HepG2 (cell line): ENCODE data around the gene RAC3. TPM values are rescaled to one million over a fixed set of nuclear protein-coding genes. Genes with fewer than 3 reads are reported as not detected.

Source experiments
- CBX5 ChIP-seq: sonication (generic); formaldehyde crosslinking; IDR thresholded peaks from 2 replicates; pipeline ENCODE4 v1.4.0; 2020; ENCODE audit warnings: missing genetic modification reagents, borderline replicate concordance
- GABPB1 ChIP-seq: IDR thresholded peaks from 2 replicates; pipeline ENCODE4 v1.6.1; 2016; ENCODE audit warnings: mild to moderate bottlenecking, missing genetic modification reagents, moderate library complexity, missing compliant biosample characterization
- HIVEP1 ChIP-seq: sonication (generic); formaldehyde crosslinking; IDR thresholded peaks from 2 replicates; pipeline ENCODE4 v1.4.0; 2020; ENCODE audit warnings: mild to moderate bottlenecking, missing genetic modification reagents
- IRX3 ChIP-seq: sonication (generic); formaldehyde crosslinking; IDR thresholded peaks from 2 replicates; pipeline ENCODE4 v1.8.1; 2023; ENCODE audit warnings: mild to moderate bottlenecking, low read depth, missing genetic modification reagents, borderline replicate concordance
- KLF6 ChIP-seq: IDR thresholded peaks from 2 replicates; pipeline ENCODE4 v1.8.0; 2016; ENCODE audit warnings: missing biosample characterization, missing genetic modification reagents
- MTA1 ChIP-seq: sonication (generic); formaldehyde crosslinking; IDR thresholded peaks from 2 replicates; pipeline ENCODE4 v1.4.0; 2020; ENCODE audit warnings: missing genetic modification reagents, mild to moderate bottlenecking, borderline replicate concordance
- MTF1 ChIP-seq: sonication (generic); formaldehyde crosslinking; IDR thresholded peaks from 2 replicates; pipeline ENCODE4 v1.5.0; 2020; ENCODE audit warnings: missing genetic modification reagents
- NR2F2 ChIP-seq: IDR thresholded peaks from 2 replicates; pipeline ENCODE4 v1.6.1; 2012; ENCODE audit warnings: low read depth, inconsistent platforms, borderline replicate concordance
- PHF8 ChIP-seq: sonication (generic); formaldehyde crosslinking; IDR thresholded peaks from 2 replicates; pipeline ENCODE4 v1.5.0; 2020; ENCODE audit warnings: missing genetic modification reagents
- RELA ChIP-seq: sonication (generic); formaldehyde crosslinking; IDR thresholded peaks from 2 replicates; pipeline ENCODE4 v1.4.0; 2020; ENCODE audit warnings: missing genetic modification reagents
- SALL1 ChIP-seq: sonication (generic); formaldehyde crosslinking; IDR thresholded peaks from 2 replicates; pipeline ENCODE4 v1.8.0; 2022; ENCODE audit warnings: mild to moderate bottlenecking, missing genetic modification reagents
- SMARCE1 ChIP-seq: fragments of 450-650 bp; IDR thresholded peaks from 2 replicates; pipeline ENCODE4 v1.6.1; 2017; ENCODE audit warnings: borderline replicate concordance
- SRSF9 ChIP-seq: fragments of 200-400 bp; formaldehyde crosslinking; IDR thresholded peaks from 2 replicates; pipeline ENCODE4 v1.6.1; 2018; ENCODE audit warnings: borderline replicate concordance, mild to moderate bottlenecking, low read depth, low read length; ENCODE audit not compliant: insufficient read depth, poor library complexity, severe bottlenecking
- TCF12 ChIP-seq, 2 experiments: fragments of 450-650 bp in 1 of 2; sonication (generic) in 1 of 2; formaldehyde crosslinking in 1 of 2; IDR thresholded peaks; 2 replicates each; pipeline versions ENCODE4 v1.6.1 to v1.8.0; 2017 to 2022; ENCODE audit warnings: antibody characterized with exemption in 1 of 2, mild to moderate bottlenecking in 1 of 2, missing genetic modification reagents in 1 of 2, moderate library complexity in 1 of 2
- ZFX ChIP-seq: sonication (generic); formaldehyde crosslinking; IDR thresholded peaks from 2 replicates; pipeline ENCODE4 v1.4.0; 2020; ENCODE audit warnings: mild to moderate bottlenecking, low read depth, missing genetic modification reagents, moderate library complexity
- ZNF124 ChIP-seq: sonication (generic); formaldehyde crosslinking; IDR thresholded peaks from 2 replicates; pipeline ENCODE4 v1.4.0; 2020; ENCODE audit warnings: missing genetic modification reagents
- polyA plus RNA-seq, 8 experiments: library from polyadenylated mRNA; depleted of rRNA in 3 of 8; stranded (reverse) in 7 of 8; unstranded in 1 of 8; fragments of >200 nt; fragmentation: Illumina TruSeq in 4 of 8; extraction: Trizol in 4 of 8; gene quantifications; 2 replicates each; pipeline versions ENCODE4 v1.2.1 to v1.2.3, GENCODE V29; 2011 to 2016; ENCODE audit warnings: low read depth in 4 of 8, missing spikeins in 1 of 8, mixed read lengths in 1 of 8; ENCODE audit not compliant: insufficient read depth in 1 of 8
- total RNA-seq, 5 experiments: library from RNA; depleted of rRNA; stranded (reverse); fragments of >200 nt; fragmentation: Illumina TruSeq; extraction: Trizol; gene quantifications; 2 replicates each; pipeline ENCODE4 v1.2.3, GENCODE V29; 2016; ENCODE audit warnings: low read depth in 1 of 5
- TF ChIP-seq, protein P1 (sequence below): sonication (generic); formaldehyde crosslinking; IDR thresholded peaks from 2 replicates; pipeline ENCODE4 v1.5.0; 2020; ENCODE audit warnings: missing genetic modification reagents
- TF ChIP-seq, protein P2 (sequence below): sonication (generic); formaldehyde crosslinking; IDR thresholded peaks from 2 replicates; pipeline ENCODE4 v1.5.0; 2020; ENCODE audit warnings: mild to moderate bottlenecking, missing genetic modification reagents
- TF ChIP-seq, protein P3 (sequence below): sonication (generic); formaldehyde crosslinking; IDR thresholded peaks from 2 replicates; pipeline ENCODE4 v1.4.0; 2020; ENCODE audit warnings: missing genetic modification reagents
- TF ChIP-seq, protein P4 (sequence below): sonication (generic); formaldehyde crosslinking; IDR thresholded peaks from 2 replicates; pipeline ENCODE4 v1.8.1; 2023; ENCODE audit warnings: mild to moderate bottlenecking, missing genetic modification reagents, borderline replicate concordance
- TF ChIP-seq, protein P5 (sequence below): sonication (generic); formaldehyde crosslinking; IDR thresholded peaks from 2 replicates; pipeline ENCODE4 v1.5.0; 2020; ENCODE audit warnings: missing genetic modification reagents
- TF ChIP-seq, protein P6 (sequence below): sonication (generic); formaldehyde crosslinking; IDR thresholded peaks from 2 replicates; pipeline ENCODE4 v1.8.0; 2023; ENCODE audit warnings: mild to moderate bottlenecking, missing genetic modification reagents

The RAC3 gene
- total and polyA plus RNA-seq, 2 of the 13 experiments (the other 11 are each of a cell fraction or from before 2014, with no cell fraction given) = 10.5 to 21.3 TPM

DNA sequence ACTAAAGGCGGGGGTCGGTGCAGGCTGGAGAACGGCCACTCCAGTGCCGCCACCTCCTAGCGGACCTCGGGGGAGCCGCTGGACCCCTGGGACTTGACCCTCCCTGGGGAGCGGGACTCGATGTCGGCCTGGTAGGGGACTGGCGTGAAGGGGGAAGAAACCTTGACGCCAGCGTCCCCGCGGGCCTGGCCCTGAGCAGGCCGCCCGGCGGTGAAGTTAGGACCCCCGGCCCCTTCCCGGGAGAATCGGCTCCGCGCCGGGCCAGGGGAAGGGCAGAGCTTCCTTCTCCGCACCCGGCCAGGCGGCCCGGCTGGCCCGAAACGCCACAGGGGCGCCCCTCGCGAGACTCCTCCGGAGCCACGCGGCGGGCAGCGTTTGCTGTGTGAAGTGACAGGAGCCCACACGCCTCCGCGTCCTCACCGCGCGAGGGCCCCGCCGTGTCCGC lies 33.7 kb downstream of the RAC3 start (continued):
- TF ChIP-seq, protein P1, sequence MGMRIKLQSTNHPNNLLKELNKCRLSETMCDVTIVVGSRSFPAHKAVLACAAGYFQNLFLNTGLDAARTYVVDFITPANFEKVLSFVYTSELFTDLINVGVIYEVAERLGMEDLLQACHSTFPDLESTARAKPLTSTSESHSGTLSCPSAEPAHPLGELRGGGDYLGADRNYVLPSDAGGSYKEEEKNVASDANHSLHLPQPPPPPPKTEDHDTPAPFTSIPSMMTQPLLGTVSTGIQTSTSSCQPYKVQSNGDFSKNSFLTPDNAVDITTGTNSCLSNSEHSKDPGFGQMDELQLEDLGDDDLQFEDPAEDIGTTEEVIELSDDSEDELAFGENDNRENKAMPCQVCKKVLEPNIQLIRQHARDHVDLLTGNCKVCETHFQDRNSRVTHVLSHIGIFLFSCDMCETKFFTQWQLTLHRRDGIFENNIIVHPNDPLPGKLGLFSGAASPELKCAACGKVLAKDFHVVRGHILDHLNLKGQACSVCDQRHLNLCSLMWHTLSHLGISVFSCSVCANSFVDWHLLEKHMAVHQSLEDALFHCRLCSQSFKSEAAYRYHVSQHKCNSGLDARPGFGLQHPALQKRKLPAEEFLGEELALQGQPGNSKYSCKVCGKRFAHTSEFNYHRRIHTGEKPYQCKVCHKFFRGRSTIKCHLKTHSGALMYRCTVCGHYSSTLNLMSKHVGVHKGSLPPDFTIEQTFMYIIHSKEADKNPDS (CRISPR knock-in tag) = no peak
- TF ChIP-seq IRX3 (CRISPR knock-in tag) (no peak), CBX5 (CRISPR knock-in tag) (no peak), SALL1 (CRISPR knock-in tag) (peak; percentile 35; the same call in 1 of the 2 replicates), NR2F2 (no peak), HIVEP1 (CRISPR knock-in tag) (0 out of 2 replicates have a peak, but pooled peaks have one; percentile 7), ZNF124 (CRISPR knock-in tag) (peak; percentile 0; the same call in 1 of the 2 replicates), SMARCE1 (no peak), GABPB1 (no peak; the same call in 1 of the 2 replicates), ZFX (CRISPR knock-in tag) (peak; percentile 58), MTF1 (CRISPR knock-in tag) (no peak), KLF6 (CRISPR knock-in tag) (no peak), TCF12 (IDR thresholded peaks at IDR 0.05) (no peak), TCF12 (CRISPR knock-in tag; IDR thresholded peaks at IDR 0.05) (peak; percentile 10; the same call in 1 of the 2 replicates), MTA1 (no peak), RELA (CRISPR knock-in tag) (no peak), PHF8 (CRISPR knock-in tag) (no peak; the same call in none of the 2 replicates), SRSF9 (no peak)
- TF ChIP-seq, protein P2, sequence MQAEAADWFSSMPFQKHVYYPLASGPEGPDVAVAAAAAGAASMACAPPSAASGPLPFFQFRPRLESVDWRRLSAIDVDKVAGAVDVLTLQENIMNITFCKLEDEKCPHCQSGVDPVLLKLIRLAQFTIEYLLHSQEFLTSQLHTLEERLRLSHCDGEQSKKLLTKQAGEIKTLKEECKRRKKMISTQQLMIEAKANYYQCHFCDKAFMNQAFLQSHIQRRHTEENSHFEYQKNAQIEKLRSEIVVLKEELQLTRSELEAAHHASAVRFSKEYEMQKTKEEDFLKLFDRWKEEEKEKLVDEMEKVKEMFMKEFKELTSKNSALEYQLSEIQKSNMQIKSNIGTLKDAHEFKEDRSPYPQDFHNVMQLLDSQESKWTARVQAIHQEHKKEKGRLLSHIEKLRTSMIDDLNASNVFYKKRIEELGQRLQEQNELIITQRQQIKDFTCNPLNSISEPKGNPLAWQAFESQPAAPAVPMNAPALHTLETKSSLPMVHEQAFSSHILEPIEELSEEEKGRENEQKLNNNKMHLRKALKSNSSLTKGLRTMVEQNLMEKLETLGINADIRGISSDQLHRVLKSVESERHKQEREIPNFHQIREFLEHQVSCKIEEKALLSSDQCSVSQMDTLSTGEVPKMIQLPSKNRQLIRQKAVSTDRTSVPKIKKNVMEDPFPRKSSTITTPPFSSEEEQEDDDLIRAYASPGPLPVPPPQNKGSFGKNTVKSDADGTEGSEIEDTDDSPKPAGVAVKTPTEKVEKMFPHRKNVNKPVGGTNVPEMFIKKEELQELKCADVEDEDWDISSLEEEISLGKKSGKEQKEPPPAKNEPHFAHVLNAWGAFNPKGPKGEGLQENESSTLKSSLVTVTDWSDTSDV (CRISPR knock-in tag) = 0 out of 2 replicates have a peak, but pooled peaks have one; percentile 14
- TF ChIP-seq, protein P3, sequence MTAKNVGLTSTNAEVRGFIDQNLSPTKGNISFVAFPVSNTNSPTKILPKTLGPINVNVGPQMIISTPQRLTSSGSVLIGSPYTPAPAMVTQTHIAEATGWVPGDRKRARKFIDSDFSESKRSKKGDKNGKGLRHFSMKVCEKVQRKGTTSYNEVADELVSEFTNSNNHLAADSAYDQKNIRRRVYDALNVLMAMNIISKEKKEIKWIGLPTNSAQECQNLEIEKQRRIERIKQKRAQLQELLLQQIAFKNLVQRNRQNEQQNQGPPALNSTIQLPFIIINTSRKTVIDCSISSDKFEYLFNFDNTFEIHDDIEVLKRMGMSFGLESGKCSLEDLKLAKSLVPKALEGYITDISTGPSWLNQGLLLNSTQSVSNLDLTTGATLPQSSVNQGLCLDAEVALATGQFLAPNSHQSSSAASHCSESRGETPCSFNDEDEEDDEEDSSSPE (CRISPR knock-in tag) = 0 out of 2 replicates have a peak, but pooled peaks have one; percentile 6
- TF ChIP-seq, protein P4, sequence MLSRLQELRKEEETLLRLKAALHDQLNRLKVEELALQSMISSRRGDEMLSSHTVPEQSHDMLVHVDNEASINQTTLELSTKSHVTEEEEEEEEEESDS (CRISPR knock-in tag) = no peak
- TF ChIP-seq, protein P5, sequence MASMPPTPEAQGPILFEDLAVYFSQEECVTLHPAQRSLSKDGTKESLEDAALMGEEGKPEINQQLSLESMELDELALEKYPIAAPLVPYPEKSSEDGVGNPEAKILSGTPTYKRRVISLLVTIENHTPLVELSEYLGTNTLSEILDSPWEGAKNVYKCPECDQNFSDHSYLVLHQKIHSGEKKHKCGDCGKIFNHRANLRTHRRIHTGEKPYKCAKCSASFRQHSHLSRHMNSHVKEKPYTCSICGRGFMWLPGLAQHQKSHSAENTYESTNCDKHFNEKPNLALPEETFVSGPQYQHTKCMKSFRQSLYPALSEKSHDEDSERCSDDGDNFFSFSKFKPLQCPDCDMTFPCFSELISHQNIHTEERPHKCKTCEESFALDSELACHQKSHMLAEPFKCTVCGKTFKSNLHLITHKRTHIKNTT = no peak
- TF ChIP-seq, protein P6, sequence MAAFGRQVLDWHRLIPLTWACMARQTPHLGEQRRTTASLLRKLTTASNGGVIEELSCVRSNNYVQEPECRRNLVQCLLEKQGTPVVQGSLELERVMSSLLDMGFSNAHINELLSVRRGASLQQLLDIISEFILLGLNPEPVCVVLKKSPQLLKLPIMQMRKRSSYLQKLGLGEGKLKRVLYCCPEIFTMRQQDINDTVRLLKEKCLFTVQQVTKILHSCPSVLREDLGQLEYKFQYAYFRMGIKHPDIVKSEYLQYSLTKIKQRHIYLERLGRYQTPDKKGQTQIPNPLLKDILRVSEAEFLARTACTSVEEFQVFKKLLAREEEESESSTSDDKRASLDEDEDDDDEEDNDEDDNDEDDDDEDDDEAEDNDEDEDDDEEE (CRISPR knock-in tag) = 0 out of 2 replicates have a peak, but pooled peaks have one; percentile 72
